ENCODE measurements around the gene RBPJL. TPM values are rescaled to one million over a fixed set of nuclear protein-coding genes. Genes with fewer than 3 reads are reported as not detected.
A peak's percentile ranks its signal among the peaks of the same experiment; 100 is the strongest.

The RBPJL gene
- total and polyA plus RNA-seq, 2 of the 13 experiments (the other 11 are each of a cell fraction or from before 2014, with no cell fraction given) = not detected

- TF ChIP-seq ZBTB40 (IDR thresholded peaks at IDR 0.05) (no peak), ZBTB40 (CRISPR knock-in tag; IDR thresholded peaks at IDR 0.05) (no peak), ZNF816 (CRISPR knock-in tag; IDR thresholded peaks at IDR 0.05; ENCODE audit: borderline replicate concordance) (no peak), ZNF530 (CRISPR knock-in tag; IDR thresholded peaks at IDR 0.05; ENCODE audit: low read depth) (no peak), KLF16 (CRISPR knock-in tag; IDR thresholded peaks at IDR 0.05) (peak in 1 of 2 experiments; percentile 68; a peak in 2 of 4 replicates), IRF2 (CRISPR knock-in tag; IDR thresholded peaks at IDR 0.05) (peak; percentile 78; the same call in 1 of the 2 replicates), ZNF878 (CRISPR knock-in tag; IDR thresholded peaks at IDR 0.05) (no peak), ZFY (CRISPR knock-in tag; IDR thresholded peaks at IDR 0.05) (0 out of 2 replicates have a peak, but pooled peaks have one; percentile 43), ZFP37 (CRISPR knock-in tag; IDR thresholded peaks at IDR 0.05; ENCODE audit: borderline replicate concordance) (no peak), THYN1 (CRISPR knock-in tag; IDR thresholded peaks at IDR 0.05; ENCODE audit: borderline replicate concordance, low read depth) (no peak), ZNF703 (CRISPR knock-in tag; IDR thresholded peaks at IDR 0.05; ENCODE audit: borderline replicate concordance) (no peak), ZNF382 (CRISPR knock-in tag; IDR thresholded peaks at IDR 0.05; ENCODE audit: borderline replicate concordance) (no peak), KDM4B (CRISPR knock-in tag; IDR thresholded peaks at IDR 0.05) (peak; percentile 85; the same call in 1 of the 2 replicates), BHLHE40 (IDR thresholded peaks at IDR 0.05; ENCODE audit: low read length) (0 out of 2 replicates have a peak, but pooled peaks have one; percentile 41), ZNF331 (CRISPR knock-in tag; IDR thresholded peaks at IDR 0.05) (peak; percentile 79), DNMT1 (CRISPR knock-in tag; IDR thresholded peaks at IDR 0.05) (no peak), ZNF674 (CRISPR knock-in tag; IDR thresholded peaks at IDR 0.05; ENCODE audit: low read depth) (no peak)
- TF ChIP-seq, protein P1, sequence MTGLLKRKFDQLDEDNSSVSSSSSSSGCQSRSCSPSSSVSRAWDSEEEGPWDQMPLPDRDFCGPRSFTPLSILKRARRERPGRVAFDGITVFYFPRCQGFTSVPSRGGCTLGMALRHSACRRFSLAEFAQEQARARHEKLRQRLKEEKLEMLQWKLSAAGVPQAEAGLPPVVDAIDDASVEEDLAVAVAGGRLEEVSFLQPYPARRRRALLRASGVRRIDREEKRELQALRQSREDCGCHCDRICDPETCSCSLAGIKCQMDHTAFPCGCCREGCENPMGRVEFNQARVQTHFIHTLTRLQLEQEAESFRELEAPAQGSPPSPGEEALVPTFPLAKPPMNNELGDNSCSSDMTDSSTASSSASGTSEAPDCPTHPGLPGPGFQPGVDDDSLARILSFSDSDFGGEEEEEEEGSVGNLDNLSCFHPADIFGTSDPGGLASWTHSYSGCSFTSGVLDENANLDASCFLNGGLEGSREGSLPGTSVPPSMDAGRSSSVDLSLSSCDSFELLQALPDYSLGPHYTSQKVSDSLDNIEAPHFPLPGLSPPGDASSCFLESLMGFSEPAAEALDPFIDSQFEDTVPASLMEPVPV (CRISPR knock-in tag; IDR thresholded peaks at IDR 0.05) = 0 out of 2 replicates have a peak, but pooled peaks have one; percentile 41
- TF ChIP-seq, protein P2, sequence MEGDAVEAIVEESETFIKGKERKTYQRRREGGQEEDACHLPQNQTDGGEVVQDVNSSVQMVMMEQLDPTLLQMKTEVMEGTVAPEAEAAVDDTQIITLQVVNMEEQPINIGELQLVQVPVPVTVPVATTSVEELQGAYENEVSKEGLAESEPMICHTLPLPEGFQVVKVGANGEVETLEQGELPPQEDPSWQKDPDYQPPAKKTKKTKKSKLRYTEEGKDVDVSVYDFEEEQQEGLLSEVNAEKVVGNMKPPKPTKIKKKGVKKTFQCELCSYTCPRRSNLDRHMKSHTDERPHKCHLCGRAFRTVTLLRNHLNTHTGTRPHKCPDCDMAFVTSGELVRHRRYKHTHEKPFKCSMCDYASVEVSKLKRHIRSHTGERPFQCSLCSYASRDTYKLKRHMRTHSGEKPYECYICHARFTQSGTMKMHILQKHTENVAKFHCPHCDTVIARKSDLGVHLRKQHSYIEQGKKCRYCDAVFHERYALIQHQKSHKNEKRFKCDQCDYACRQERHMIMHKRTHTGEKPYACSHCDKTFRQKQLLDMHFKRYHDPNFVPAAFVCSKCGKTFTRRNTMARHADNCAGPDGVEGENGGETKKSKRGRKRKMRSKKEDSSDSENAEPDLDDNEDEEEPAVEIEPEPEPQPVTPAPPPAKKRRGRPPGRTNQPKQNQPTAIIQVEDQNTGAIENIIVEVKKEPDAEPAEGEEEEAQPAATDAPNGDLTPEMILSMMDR (CRISPR knock-in tag; IDR thresholded peaks at IDR 0.05) = peak; percentile 99
Observed at GRCh38 chr20:45322952-45323383, 16.3 kb downstream of the RBPJL start (continued).

All from HepG2 (cell line).